ENCODE results near the gene NEDD4L. TPM values are rescaled to one million over a fixed set of nuclear protein-coding genes. Genes with fewer than 3 reads are reported as not detected.

The NEDD4L gene
- polyA plus RNA-seq, 1 experiment, result 14.1 TPM

GRCh38 chr18:58144106-58144505 is 100.1 kb downstream of the NEDD4L start:
- POLR2A ChIA-PET, result no interaction called here
- DNase-seq (ENCODE audit: low read depth), result no peak
- CTCF ChIA-PET, result interaction anchor here (1.1 to 2.0 kb wide), 4 partner anchors 16 to 101 kb away, joined by 3 to 5 read pairs (median 4); partner anchors contain the start of gene NEDD4L
- Histone ChIP-seq H3K27me3 (ENCODE audit: control insufficient read depth, insufficient read depth, low read length) (peaks cover 2% of the 10 kb centered on the region; the same call in 1 of the 2 replicates), H3K4me3 (ENCODE audit: low read depth, low read length) (no peak overlapping the region), H3K36me3 (ENCODE audit: control insufficient read depth, insufficient read depth, low read length) (no peaks in the 10 kb centered on the region)
- TF ChIP-seq CTCF (IDR thresholded peaks at IDR 0.05; ENCODE audit: insufficient read depth, low read depth, low read length), result no peak

- TF ChIP-seq CTCF (IDR thresholded peaks at IDR 0.05; ENCODE audit: insufficient read depth, low read depth, low read length), result no peak
- no peaks in the 10 kb centered on the region for H3K36me3 ChIP-seq (ENCODE audit: control insufficient read depth, insufficient read depth, low read length)
- POLR2A ChIA-PET, result no interaction called here
- CTCF ChIA-PET, result interaction anchor here (3.5 kb wide), 1 partner anchor 8 kb away, joined by 15 read pairs; no protein-coding TSS in a partner anchor
- peaks cover 2% of the 10 kb centered on the region; the same call in 1 of the 2 replicates for H3K27me3 ChIP-seq (ENCODE audit: control insufficient read depth, insufficient read depth, low read length)
- no peak for DNase-seq (ENCODE audit: low read depth)
- no peak overlapping the region for H3K4me3 ChIP-seq (ENCODE audit: low read depth, low read length)
Observed at GRCh38 chr18:58144671-58145285, 100.8 kb downstream of the NEDD4L start.

- no peak for DNase-seq (ENCODE audit: low read depth)
- TF ChIP-seq CTCF (IDR thresholded peaks at IDR 0.05; ENCODE audit: insufficient read depth, low read depth, low read length), result no peak
- Histone ChIP-seq H3K4me3 (ENCODE audit: low read depth, low read length) (no peak overlapping the region), H3K36me3 (ENCODE audit: control insufficient read depth, insufficient read depth, low read length) (no peaks in the 10 kb centered on the region), H3K27me3 (ENCODE audit: control insufficient read depth, insufficient read depth, low read length) (0 out of 2 replicates have a peak, but pooled peaks cover 2% of the 10 kb centered on the region)
- CTCF ChIA-PET, result interaction anchor here (0.6 to 3.5 kb wide), 2 partner anchors 10 to 1472 kb away, joined by 3 to 15 read pairs; no protein-coding TSS in a partner anchor
- POLR2A ChIA-PET, result no interaction called here
Observed at GRCh38 chr18:58146099-58146498, 102.1 kb downstream of the NEDD4L start.

- POLR2A ChIA-PET, result no interaction called here
- CTCF ChIA-PET, result interaction anchor here (1.3 to 1.8 kb wide), 2 partner anchors 9 to 13 kb away, joined by 3 to 6 read pairs; no protein-coding TSS in a partner anchor
- H3K36me3 ChIP-seq (ENCODE audit: control insufficient read depth, insufficient read depth, low read length), result no peaks in the 10 kb centered on the region
- TF ChIP-seq CTCF (IDR thresholded peaks at IDR 0.05; ENCODE audit: insufficient read depth, low read depth, low read length), result no peak
- H3K27me3 ChIP-seq (ENCODE audit: control insufficient read depth, insufficient read depth, low read length), result no peaks in the 10 kb centered on the region
- no peak for DNase-seq (ENCODE audit: low read depth)
- no peak overlapping the region for H3K4me3 ChIP-seq (ENCODE audit: low read depth, low read length)
Observed at GRCh38 chr18:58148954-58149471, 105.0 kb downstream of the NEDD4L start.

- POLR2A ChIA-PET, result no interaction called here
- no peak for DNase-seq (ENCODE audit: low read depth)
- no peaks in the 10 kb centered on the region for H3K36me3 ChIP-seq (ENCODE audit: control insufficient read depth, insufficient read depth, low read length)
- TF ChIP-seq CTCF (IDR thresholded peaks at IDR 0.05; ENCODE audit: insufficient read depth, low read depth, low read length), result no peak
- no peaks in the 10 kb centered on the region for H3K27me3 ChIP-seq (ENCODE audit: control insufficient read depth, insufficient read depth, low read length)
- no peak overlapping the region for H3K4me3 ChIP-seq (ENCODE audit: low read depth, low read length)
- CTCF ChIA-PET, result interaction anchor here (0.9 kb wide), 1 partner anchor 15 kb away, joined by 3 read pairs; no protein-coding TSS in a partner anchor
Observed at GRCh38 chr18:58150772-58151171, 106.7 kb downstream of the NEDD4L start.

All from BJ (cell line).